GM10266 (cell line): ENCODE measurements around the gene GTF2F2.

Experiments
- DNase-seq: peaks from one replicate; pipeline ENCODE4 v3.0.0; 2012; ENCODE audit errors: extremely low spot score
- CTCF ChIP-seq: IDR thresholded peaks from 2 replicates; pipeline ENCODE4 v1.5.1; 2012; ENCODE audit warnings: mild to moderate bottlenecking, low read depth; ENCODE audit not compliant: control insufficient read depth, insufficient read depth; ENCODE audit errors: missing control alignments

The GTF2F2 gene

GRCh38 chr13:45119991-45120864 lies at the start of gene GTF2F2:
GTF2F2 (plus strand) TSS chr13:45120510; CDS start chr13:45120656, 146 bp downstream.
- DNase-seq, result peak; percentile 84
- no peak for TF ChIP-seq CTCF

- no peak for DNase-seq
Measured at GRCh38 chr13:45073809-45074208, 46.5 kb upstream of the GTF2F2 start.

GRCh38 chr13:45074721-45075120 lies 45.6 kb upstream of the GTF2F2 start:
- no peak for DNase-seq

More at GRCh38 chr13:45073809-45074208, 46.5 kb upstream of the GTF2F2 start:
- no peak for TF ChIP-seq CTCF

GRCh38 chr13:45078003-45078402 lies 42.3 kb upstream of the GTF2F2 start:
- DNase-seq, result no peak
- TF ChIP-seq CTCF, result no peak

More at GRCh38 chr13:45074721-45075120, 45.6 kb upstream of the GTF2F2 start:
- no peak for TF ChIP-seq CTCF

- DNase-seq, result no peak
- no peak for TF ChIP-seq CTCF
Measured at GRCh38 chr13:45082964-45083363, 37.3 kb upstream of the GTF2F2 start.

GRCh38 chr13:45084515-45084914 lies 35.8 kb upstream of the GTF2F2 start:
- DNase-seq, result no peak
- TF ChIP-seq CTCF, result no peak

- TF ChIP-seq CTCF, result no peak
- DNase-seq, result no peak
Measured at GRCh38 chr13:45086484-45086883, 33.8 kb upstream of the GTF2F2 start.
